H9 (cell line): Measurements from ENCODE around the gene BACH2. TPM values are rescaled to one million over a fixed set of nuclear protein-coding genes. Genes with fewer than 3 reads are reported as not detected.

Experiments
- DNase-seq: peaks from one replicate; pipeline ENCODE4 v3.0.0-alpha.2; 2017
- H2AFZ ChIP-seq: one replicate; pipeline ENCODE4 v1.6.1; 2013; ENCODE audit warnings: mild to moderate bottlenecking, low read length, control low read depth, moderate library complexity
- H2AK5ac ChIP-seq: 2 replicates; pipeline ENCODE4 v1.6.1; 2013; ENCODE audit warnings: low read length, control low read depth, mixed read lengths; ENCODE audit not compliant: insufficient read length
- H2BK120ac ChIP-seq: one replicate; pipeline ENCODE4 v1.6.1; 2013; ENCODE audit warnings: low read depth, mild to moderate bottlenecking, low read length, control low read depth, inconsistent platforms; ENCODE audit not compliant: poor library complexity, severe bottlenecking
- H2BK12ac ChIP-seq: 2 replicates; pipeline ENCODE4 v1.6.1; 2013; ENCODE audit warnings: low read length, control low read depth, mixed read lengths, low read depth; ENCODE audit not compliant: insufficient read length
- H2BK15ac ChIP-seq: 2 replicates; pipeline ENCODE4 v1.6.1; 2013; ENCODE audit warnings: low read depth, low read length, control low read depth
- H2BK20ac ChIP-seq: one replicate; pipeline ENCODE4 v1.6.1; 2013; ENCODE audit warnings: low read depth, mild to moderate bottlenecking, low read length, control low read depth, inconsistent platforms; ENCODE audit not compliant: poor library complexity, severe bottlenecking
- H2BK5ac ChIP-seq: 2 replicates; pipeline ENCODE4 v1.6.1; 2013; ENCODE audit warnings: low read length, control low read depth, mixed read lengths; ENCODE audit not compliant: insufficient read length
- H3K14ac ChIP-seq: 2 replicates; pipeline ENCODE4 v1.6.1; 2013; ENCODE audit warnings: low read length, control low read depth; ENCODE audit not compliant: insufficient read depth
- H3K18ac ChIP-seq: 2 replicates; pipeline ENCODE4 v1.6.1; 2013; ENCODE audit warnings: low read depth, mild to moderate bottlenecking, mixed read lengths, low read length, control low read depth; ENCODE audit not compliant: insufficient read length
- H3K23ac ChIP-seq: 2 replicates; pipeline ENCODE4 v1.6.1; 2013; ENCODE audit warnings: low read length, control low read depth, mixed read lengths, low read depth; ENCODE audit not compliant: insufficient read length
- H3K23me2 ChIP-seq: 2 replicates; pipeline ENCODE4 v1.6.1; 2013; ENCODE audit warnings: low read depth, mild to moderate bottlenecking, mixed read lengths, low read length, control low read depth; ENCODE audit not compliant: insufficient read length, poor library complexity, severe bottlenecking
- H3K27ac ChIP-seq: 2 replicates; pipeline ENCODE4 v1.5.1; 2013; ENCODE audit warnings: low read length, control low read depth, mixed read lengths, low read depth; ENCODE audit not compliant: insufficient read length
- H3K27me3 ChIP-seq: 2 replicates; pipeline ENCODE4 v1.6.1; 2013; ENCODE audit warnings: low read length, control low read depth, inconsistent platforms; ENCODE audit not compliant: insufficient read depth
- H3K4ac ChIP-seq: 2 replicates; pipeline ENCODE4 v1.6.1; 2013; ENCODE audit warnings: low read depth, mild to moderate bottlenecking, control low read depth, inconsistent platforms, low read length, moderate library complexity
- H3K4me1 ChIP-seq: 2 replicates; pipeline ENCODE4 v1.6.1; 2013; ENCODE audit warnings: low read length, control low read depth, inconsistent platforms; ENCODE audit not compliant: insufficient read depth
- H3K4me2 ChIP-seq: 2 replicates; pipeline ENCODE4 v1.6.1; 2013; ENCODE audit warnings: low read length, control low read depth, mixed read lengths; ENCODE audit not compliant: insufficient read length, insufficient read depth
- H3K56ac ChIP-seq: 2 replicates; pipeline ENCODE4 v1.6.1; 2013; ENCODE audit warnings: low read depth, mild to moderate bottlenecking, mixed read lengths, low read length, control low read depth; ENCODE audit not compliant: insufficient read length
- H3K79me1 ChIP-seq: 2 replicates; pipeline ENCODE4 v1.6.1; 2013; ENCODE audit warnings: low read depth, mild to moderate bottlenecking, moderate library complexity, low read length, control low read depth, inconsistent platforms; ENCODE audit not compliant: insufficient read depth, poor library complexity, severe bottlenecking
- H3K79me2 ChIP-seq: 2 replicates; pipeline ENCODE4 v1.6.1; 2013; ENCODE audit warnings: low read length, control low read depth, inconsistent platforms; ENCODE audit not compliant: insufficient read depth
- H3K9ac ChIP-seq: 2 replicates; pipeline ENCODE4 v1.6.1; 2013; ENCODE audit warnings: low read length, control low read depth, mixed read lengths; ENCODE audit not compliant: insufficient read length; ENCODE audit errors: extremely low read depth
- H3K9me3 ChIP-seq: one replicate; pipeline ENCODE4 v1.6.1; 2013; ENCODE audit warnings: low read depth, low read length, inconsistent platforms; ENCODE audit not compliant: control insufficient read depth
- H3T11ph ChIP-seq: one replicate; pipeline ENCODE4 v1.6.1; 2013; ENCODE audit warnings: mild to moderate bottlenecking, low read length, control low read depth, inconsistent platforms
- H4K20me1 ChIP-seq: one replicate; pipeline ENCODE4 v1.6.1; 2013; ENCODE audit not compliant: control insufficient read depth, insufficient read length, insufficient read depth
- H4K5ac ChIP-seq: 2 replicates; pipeline ENCODE4 v1.6.1; 2013; ENCODE audit warnings: low read depth, mild to moderate bottlenecking, mixed read lengths, low read length, control low read depth; ENCODE audit not compliant: insufficient read length
- H4K8ac ChIP-seq: replicated peaks from 2 replicates; pipeline ENCODE4 v1.6.1; 2013; ENCODE audit warnings: low read length, control low read depth, mixed read lengths, low read depth; ENCODE audit not compliant: insufficient read length
- H4K91ac ChIP-seq: 2 replicates; pipeline ENCODE4 v1.6.1; 2013; ENCODE audit warnings: low read depth, mild to moderate bottlenecking, moderate library complexity, mixed read lengths, low read length, control low read depth; ENCODE audit not compliant: insufficient read length
- H3K27ac Mint-ChIP-seq, 3 experiments: 2 replicates in 2 of 3; 3 replicates in 1 of 3; pipeline ENCODE4 v1.8.0; 2020 to 2021; ENCODE audit warnings: mixed read lengths in 3 of 3, mild to moderate bottlenecking in 1 of 3, moderate library complexity in 1 of 3
- H3K27me3 Mint-ChIP-seq: 2 replicates; pipeline ENCODE4 v1.8.0; 2021; ENCODE audit warnings: low read depth, mild to moderate bottlenecking, moderate library complexity, mixed read lengths
- H3K36me3 Mint-ChIP-seq, 3 experiments: 2 replicates in 2 of 3; 3 replicates in 1 of 3; pipeline ENCODE4 v1.8.0; 2020 to 2021; ENCODE audit warnings: low read depth in 3 of 3, mixed read lengths in 3 of 3; ENCODE audit not compliant: insufficient read depth in 1 of 3
- H3K4me1 Mint-ChIP-seq, 2 experiments: 2 replicates each; pipeline ENCODE4 v1.8.0; 2020; ENCODE audit warnings: mixed read lengths in 2 of 2
- H3K4me3 Mint-ChIP-seq, 2 experiments: 2 replicates in 1 of 2; 3 replicates in 1 of 2; pipeline ENCODE4 v1.8.0; 2020 to 2021; ENCODE audit warnings: mild to moderate bottlenecking in 2 of 2, mixed read lengths in 2 of 2, moderate library complexity in 1 of 2
- H3K9me3 Mint-ChIP-seq, 2 experiments: 2 replicates in 1 of 2; 3 replicates in 1 of 2; pipeline ENCODE4 v1.8.0; 2020; ENCODE audit warnings: mild to moderate bottlenecking in 2 of 2, mixed read lengths in 2 of 2, moderate library complexity in 1 of 2
- WGBS: extraction: QIAGEN DNeasy Blood & Tissue Kit; methylation state at CpG from one replicate; pipeline ENCODE4 v1.1.7; 2013; ENCODE audit warnings: missing lambda C conversion rate, low lambda C conversion rate, mixed read lengths; ENCODE audit not compliant: insufficient read length; ENCODE audit errors: extremely low coverage; 5-methylcytosine and 5-hydroxymethylcytosine counted together
- total RNA-seq: library from RNA; stranded (reverse); gene quantifications from 2 replicates; pipeline ENCODE4 v1.2.1, GENCODE V29; 2021
- TF ChIP-seq, protein P1 (sequence below): fragments of 200-600 bp; sonication (generic); conservative IDR thresholded peaks from 3 replicates; pipeline ENCODE4 v1.8.0; 2021; ENCODE audit warnings: antibody characterized with exemption, mild to moderate bottlenecking

BACH2 gene
- total RNA-seq, 1 experiment from 2014 or later, result 2.0 TPM

DNA sequence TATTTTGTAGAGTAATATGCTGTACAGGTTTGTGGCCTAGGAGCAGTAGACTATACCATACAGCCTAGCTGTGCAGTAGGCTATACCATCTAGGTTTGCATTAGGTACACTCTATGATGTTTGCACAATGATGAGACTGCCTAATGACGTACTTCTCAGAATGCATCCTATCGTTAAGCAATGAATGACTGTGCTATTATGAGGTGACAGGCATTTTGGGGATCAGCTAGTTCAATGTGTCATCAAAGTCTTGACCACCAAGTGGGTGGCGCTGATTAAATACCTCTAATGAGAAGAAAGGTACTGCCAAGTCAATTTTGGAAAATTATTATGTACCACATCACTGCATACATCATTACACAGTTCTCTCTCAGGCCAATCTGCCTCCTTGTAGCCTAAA is 190.2 kb downstream of the BACH2 start:
- no peak overlapping the region for H3K14ac ChIP-seq
- WGBS, result no CpG with 5 or more reads among the region's 3 CpGs
- H3K9me3 ChIP-seq, result no peaks in the 10 kb centered on the region
- H3K4me1 ChIP-seq, result no peaks in the 10 kb centered on the region; the same call in 1 of the 2 replicates
- no peak overlapping the region for H3K4me3 Mint-ChIP-seq
- H3K56ac ChIP-seq, result no peak overlapping the region
- no peaks in the 10 kb centered on the region for H3K79me1 ChIP-seq
- no peak overlapping the region for H2BK120ac ChIP-seq
- no peak for DNase-seq
- no peaks in the 10 kb centered on the region for H3K27me3 ChIP-seq
- H2BK12ac ChIP-seq, result no peak overlapping the region
- no peaks in the 10 kb centered on the region for H4K20me1 ChIP-seq
- H3K4ac ChIP-seq, result no peak overlapping the region
- H4K8ac ChIP-seq, result no peak overlapping the region
- no peaks in the 10 kb centered on the region for H3K79me2 ChIP-seq
- H2BK20ac ChIP-seq, result no peak overlapping the region
- H3K9me3 Mint-ChIP-seq, result no peaks in the 10 kb centered on the region
- H3K23ac ChIP-seq, result no peak overlapping the region
- H2BK15ac ChIP-seq, result no peak overlapping the region
- H3K27ac Mint-ChIP-seq, result no peak overlapping the region
- no peak overlapping the region for H2BK5ac ChIP-seq
- H3K27ac ChIP-seq, result no peak overlapping the region
- H3K27me3 Mint-ChIP-seq, result no peaks in the 10 kb centered on the region; the same call in 1 of the 2 replicates
- H3K4me1 Mint-ChIP-seq, result peaks cover 3% of the 10 kb centered on the region in 2 experiments; a peak in 2 of 4 replicates
- H3K9ac ChIP-seq, result no peak overlapping the region
- H2AFZ ChIP-seq, result no peak overlapping the region
- no peaks in the 10 kb centered on the region for H3K23me2 ChIP-seq
- TF ChIP-seq, protein P1, sequence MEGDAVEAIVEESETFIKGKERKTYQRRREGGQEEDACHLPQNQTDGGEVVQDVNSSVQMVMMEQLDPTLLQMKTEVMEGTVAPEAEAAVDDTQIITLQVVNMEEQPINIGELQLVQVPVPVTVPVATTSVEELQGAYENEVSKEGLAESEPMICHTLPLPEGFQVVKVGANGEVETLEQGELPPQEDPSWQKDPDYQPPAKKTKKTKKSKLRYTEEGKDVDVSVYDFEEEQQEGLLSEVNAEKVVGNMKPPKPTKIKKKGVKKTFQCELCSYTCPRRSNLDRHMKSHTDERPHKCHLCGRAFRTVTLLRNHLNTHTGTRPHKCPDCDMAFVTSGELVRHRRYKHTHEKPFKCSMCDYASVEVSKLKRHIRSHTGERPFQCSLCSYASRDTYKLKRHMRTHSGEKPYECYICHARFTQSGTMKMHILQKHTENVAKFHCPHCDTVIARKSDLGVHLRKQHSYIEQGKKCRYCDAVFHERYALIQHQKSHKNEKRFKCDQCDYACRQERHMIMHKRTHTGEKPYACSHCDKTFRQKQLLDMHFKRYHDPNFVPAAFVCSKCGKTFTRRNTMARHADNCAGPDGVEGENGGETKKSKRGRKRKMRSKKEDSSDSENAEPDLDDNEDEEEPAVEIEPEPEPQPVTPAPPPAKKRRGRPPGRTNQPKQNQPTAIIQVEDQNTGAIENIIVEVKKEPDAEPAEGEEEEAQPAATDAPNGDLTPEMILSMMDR, result no peak
- H3K18ac ChIP-seq, result no peak overlapping the region
- no peak overlapping the region for H2AK5ac ChIP-seq
- no peak overlapping the region for H3K4me2 ChIP-seq
- H4K91ac ChIP-seq, result no peak overlapping the region
- no peaks in the 10 kb centered on the region for H3K36me3 Mint-ChIP-seq
- no peak overlapping the region for H4K5ac ChIP-seq
- no peak overlapping the region for H3T11ph ChIP-seq
